RWPE2 (cell line): ENCODE measurements around the gene FXYD6.
"Not testable (repeated sequence)": the region's sequence is repeated elsewhere in the genome, so short reads cannot be mapped to it uniquely, and the experiment has no call there.

Source experiments
- ATAC-seq: fragments of 200-7000 bp; cut with Tn5 transposase; 3 replicates; pipeline ENCODE4 v1.9.1; 2021; ENCODE audit warnings: low read depth
- DNase-seq: peaks from one replicate; pipeline ENCODE4 v3.0.0-alpha.2; 2020; ENCODE audit warnings: low spot score
- H3K27ac ChIP-seq: fragments of 450-650 bp; 2 replicates; pipeline ENCODE4 v1.5.1; 2017; ENCODE audit warnings: mild to moderate bottlenecking; ENCODE audit not compliant: poor library complexity, severe bottlenecking
- H3K27me3 ChIP-seq: fragments of 250-450 bp; sonication (Bioruptor Pico); 2 replicates; pipeline ENCODE4 v1.5.1; 2021; ENCODE audit warnings: mild to moderate bottlenecking, moderate library complexity; ENCODE audit not compliant: insufficient read depth, poor library complexity, severe bottlenecking
- H3K36me3 ChIP-seq: fragments of 250-450 bp; sonication (Bioruptor Pico); 2 replicates; pipeline ENCODE4 v1.5.1; 2020; ENCODE audit warnings: low read depth, mild to moderate bottlenecking, moderate library complexity
- H3K4me1 ChIP-seq: fragments of 250-450 bp; sonication (Bioruptor Pico); 2 replicates; pipeline ENCODE4 v1.5.1; 2021; ENCODE audit warnings: mild to moderate bottlenecking, moderate library complexity; ENCODE audit not compliant: insufficient read depth, poor library complexity, severe bottlenecking
- H3K4me3 ChIP-seq: fragments of 250-450 bp; sonication (Bioruptor Pico); 2 replicates; pipeline ENCODE4 v1.5.1; 2021; ENCODE audit warnings: mild to moderate bottlenecking, moderate library complexity; ENCODE audit not compliant: severe bottlenecking
- H3K9me3 ChIP-seq: fragments of 250-450 bp; sonication (Bioruptor Pico); 2 replicates; pipeline ENCODE4 v1.5.1; 2021; ENCODE audit warnings: mild to moderate bottlenecking, moderate library complexity; ENCODE audit not compliant: severe bottlenecking
- CTCF ChIP-seq: fragments of 450-650 bp; IDR thresholded peaks from one replicate; pipeline ENCODE4 v1.5.1; 2017; ENCODE audit warnings: mild to moderate bottlenecking, moderate library complexity; ENCODE audit not compliant: poor library complexity, severe bottlenecking

The FXYD6 gene

GRCh38 chr11:117815262-117815803 lies 61.1 kb downstream of the FXYD6 start:
- H3K27me3 ChIP-seq = no peaks in the 10 kb centered on the region
- DNase-seq (no peak), ATAC-seq (no peak)
- H3K27ac ChIP-seq = no peak overlapping the region
- H3K4me3 ChIP-seq = no peak overlapping the region
- TF ChIP-seq CTCF = no peak
- H3K9me3 ChIP-seq = no peaks in the 10 kb centered on the region
- H3K36me3 ChIP-seq = no peaks in the 10 kb centered on the region
- peaks cover 5% of the 10 kb centered on the region for H3K4me1 ChIP-seq

- Histone ChIP-seq H3K27me3 (no peaks in the 10 kb centered on the region), H3K27ac (no peak overlapping the region), H3K4me1 (peaks cover 5% of the 10 kb centered on the region), H3K9me3 (no peaks in the 10 kb centered on the region), H3K4me3 (no peak overlapping the region), H3K36me3 (no peaks in the 10 kb centered on the region)
- DNase-seq (no peak), ATAC-seq (no peak)
- TF ChIP-seq CTCF = no peak
These were observed 61.6 kb downstream of the FXYD6 start for GRCh38 chr11:117814766-117815261.

- H3K9me3 ChIP-seq = no peaks in the 10 kb centered on the region
- DNase-seq = no peak
- H3K4me1 ChIP-seq = peaks cover 5% of the 10 kb centered on the region
- no peaks in the 10 kb centered on the region for H3K36me3 ChIP-seq
- ATAC-seq = no peak
- H3K27ac ChIP-seq = no peak overlapping the region
- no peaks in the 10 kb centered on the region for H3K27me3 ChIP-seq
- no peak for TF ChIP-seq CTCF
- no peak overlapping the region for H3K4me3 ChIP-seq
These were observed 62.2 kb downstream of the FXYD6 start for GRCh38 chr11:117814204-117814765.

GRCh38 chr11:117810056-117810451 lies 66.4 kb downstream of the FXYD6 start:
- DNase-seq, ATAC-seq, H3K36me3 ChIP-seq, H3K4me1 ChIP-seq, H3K4me3 ChIP-seq, H3K27me3 ChIP-seq, H3K9me3 ChIP-seq, H3K27ac ChIP-seq: not testable (repeated sequence)

- peak; percentile 43 for TF ChIP-seq CTCF
- DNase-seq = no peak
- Histone ChIP-seq H3K9me3 (no peaks in the 10 kb centered on the region), H3K4me3 (no peak overlapping the region), H3K4me1 (no peaks in the 10 kb centered on the region), H3K36me3 (no peaks in the 10 kb centered on the region), H3K27ac (no peak overlapping the region), H3K27me3 (no peaks in the 10 kb centered on the region)
- ATAC-seq = peak; percentile 88
These were observed 67.0 kb downstream of the FXYD6 start for GRCh38 chr11:117809236-117810055.
